H1 (cell line): ENCODE results near the gene RMP24.
"Not testable (repeated sequence)": the region's sequence is repeated elsewhere in the genome, so short reads cannot be mapped to it uniquely, and the experiment has no call there.

ENCODE experiments used
- CTCF ChIA-PET: fragments of 300-600 bp; sonication (Branson Sonifier 250); formaldehyde crosslinking; loops from one replicate; lab custom pipeline; 2021; ENCODE audit not compliant: partially characterized antibody; lab: Charles Lee
- POLR2A ChIA-PET: fragments of 300-600 bp; sonication (Branson Sonifier 250); formaldehyde crosslinking; loops from one replicate; lab custom pipeline; 2021; ENCODE audit warnings: inconsistent platforms; ENCODE audit not compliant: partially characterized antibody; lab: Charles Lee
- DNase-seq, 2 experiments: peaks; one replicate each; pipeline versions ENCODE4 v3.0.0 to v3.0.0-alpha.2; 2010 to 2022; ENCODE audit warnings: low spot score in 2 of 2, low read depth in 1 of 2, mixed read lengths in 1 of 2
- FAIRE-seq: peaks from 2 replicates; lab custom pipeline; 2011; peaks lifted over from hg19 to GRCh38; lab: Jason Lieb, UNC
- H2AFZ ChIP-seq: 2 replicates; pipeline ENCODE4 v1.8.1; 2012; ENCODE audit warnings: low read length, inconsistent platforms
- H2AK5ac ChIP-seq: 2 replicates; pipeline ENCODE4 v1.6.1; 2013; ENCODE audit warnings: low read depth, low read length
- H2BK120ac ChIP-seq: replicated peaks from 2 replicates; pipeline ENCODE3; 2013; ENCODE audit warnings: low read depth, low read length, inconsistent platforms
- H2BK12ac ChIP-seq: 2 replicates; pipeline ENCODE4 v1.6.1; 2013; ENCODE audit warnings: low read depth, low read length
- H2BK15ac ChIP-seq: 2 replicates; pipeline ENCODE4 v1.6.1; 2013; ENCODE audit warnings: low read length
- H2BK20ac ChIP-seq: 2 replicates; pipeline ENCODE4 v1.6.1; 2013; ENCODE audit warnings: low read length
- H2BK5ac ChIP-seq: 2 replicates; pipeline ENCODE4 v1.6.1; 2013; ENCODE audit warnings: low read depth, low read length
- H3K14ac ChIP-seq: 2 replicates; pipeline ENCODE4 v1.6.1; 2013; ENCODE audit warnings: inconsistent platforms; ENCODE audit not compliant: insufficient read length
- H3K18ac ChIP-seq: 2 replicates; pipeline ENCODE4 v1.6.1; 2013; ENCODE audit warnings: low read length; ENCODE audit errors: extremely low read depth
- H3K23ac ChIP-seq: 2 replicates; pipeline ENCODE4 v1.6.1; 2013; ENCODE audit warnings: inconsistent platforms; ENCODE audit not compliant: insufficient read length
- H3K23me2 ChIP-seq: 2 replicates; pipeline ENCODE4 v1.6.1; 2013; ENCODE audit warnings: low read depth, low read length
- H3K27ac ChIP-seq: 2 replicates; pipeline ENCODE4 v1.6.1; 2011; ENCODE audit warnings: low read depth, low read length, inconsistent platforms
- H3K27me3 ChIP-seq, 4 experiments: replicated peaks in 1 of 4; 1 replicate in 1 of 4; 2 replicates in 3 of 4; pipeline versions ENCODE4 v1.6.1 to v1.8.1; 2011 to 2013; ENCODE audit warnings: low read length in 3 of 4, mild to moderate bottlenecking in 3 of 4, inconsistent platforms in 2 of 4, mixed read lengths in 2 of 4, moderate library complexity in 1 of 4; ENCODE audit not compliant: control insufficient read depth in 3 of 4, insufficient read depth in 3 of 4; ENCODE audit errors: extremely low read depth in 1 of 4
- H3K36me3 ChIP-seq, 4 experiments: 2 replicates each; pipeline versions ENCODE4 v1.6.1 to v1.8.1; 2011 to 2013; ENCODE audit warnings: mild to moderate bottlenecking in 4 of 4, low read length in 3 of 4, moderate library complexity in 2 of 4, control low read depth in 1 of 4, inconsistent platforms in 1 of 4; ENCODE audit not compliant: insufficient read depth in 4 of 4, control insufficient read depth in 2 of 4
- H3K4ac ChIP-seq: replicated peaks from 2 replicates; pipeline ENCODE3; 2013; ENCODE audit warnings: low read length, low read depth, mixed read lengths, inconsistent platforms; ENCODE audit not compliant: insufficient read length
- H3K4me1 ChIP-seq, 4 experiments: replicated peaks in 1 of 4; 1 replicate in 1 of 4; 2 replicates in 3 of 4; pipeline versions ENCODE4 v1.6.1 to v1.8.1; 2011 to 2013; ENCODE audit warnings: low read length in 3 of 4, inconsistent platforms in 2 of 4, mixed read lengths in 1 of 4; ENCODE audit not compliant: insufficient read depth in 4 of 4, control insufficient read depth in 3 of 4
- H3K4me2 ChIP-seq, 2 experiments: 2 replicates each; pipeline versions ENCODE4 v1.6.1 to v1.8.1; 2011 to 2013; ENCODE audit warnings: low read depth in 2 of 2, low read length in 2 of 2, control low read depth in 1 of 2, inconsistent platforms in 1 of 2, mild to moderate bottlenecking in 1 of 2; ENCODE audit not compliant: insufficient read depth in 1 of 2
- H3K4me3 ChIP-seq, 4 experiments: fragments of 200-600, 300-600 bp in 1 of 4; sonication (generic), shearing (Covaris generic), sonication (Bioruptor Twin) in 1 of 4; 2 replicates each; pipeline versions ENCODE4 v1.5.1 to v1.8.1; 2011 to 2016; ENCODE audit warnings: low read length in 4 of 4, low read depth in 3 of 4, control low read depth in 2 of 4, inconsistent platforms in 2 of 4, mild to moderate bottlenecking in 2 of 4, mixed read lengths in 1 of 4, moderate library complexity in 1 of 4; ENCODE audit not compliant: insufficient read depth in 2 of 4; ENCODE audit errors: extremely low read depth in 1 of 4
- H3K56ac ChIP-seq: replicated peaks from 2 replicates; pipeline ENCODE3; 2013; ENCODE audit warnings: low read depth, mild to moderate bottlenecking, mixed read lengths, low read length, inconsistent platforms; ENCODE audit not compliant: insufficient read length
- H3K79me1 ChIP-seq: 2 replicates; pipeline ENCODE4 v1.6.1; 2013; ENCODE audit warnings: low read depth, low read length, control low read depth
- H3K79me2 ChIP-seq, 2 experiments: 2 replicates each; pipeline versions ENCODE4 v1.6.1 to v1.8.1; 2012 to 2013; ENCODE audit warnings: low read length in 2 of 2, mild to moderate bottlenecking in 2 of 2, inconsistent platforms in 1 of 2; ENCODE audit not compliant: insufficient read depth in 2 of 2, control insufficient read depth in 1 of 2
- H3K9ac ChIP-seq, 4 experiments: replicated peaks in 1 of 4; 1 replicate in 1 of 4; 2 replicates in 3 of 4; pipeline versions ENCODE4 v1.6.1 to v1.8.1; 2011 to 2013; ENCODE audit warnings: low read depth in 3 of 4, low read length in 3 of 4, control low read depth in 2 of 4, mild to moderate bottlenecking in 2 of 4, moderate library complexity in 2 of 4, inconsistent platforms in 1 of 4; ENCODE audit errors: extremely low read depth in 1 of 4
- H3K9me3 ChIP-seq, 2 experiments: 2 replicates each; pipeline versions ENCODE4 v1.6.1 to v1.8.1; 2012 to 2013; ENCODE audit warnings: mild to moderate bottlenecking in 2 of 2, moderate library complexity in 2 of 2, control low read depth in 1 of 2, inconsistent platforms in 1 of 2, low read depth in 1 of 2, low read length in 1 of 2, mixed read lengths in 1 of 2; ENCODE audit not compliant: insufficient read depth in 2 of 2
- H4K20me1 ChIP-seq, 2 experiments: replicated peaks in 1 of 2; 2 replicates each; pipeline versions ENCODE3 to v1.8.1; 2011 to 2013; ENCODE audit warnings: inconsistent platforms in 2 of 2, low read length in 2 of 2, mild to moderate bottlenecking in 1 of 2; ENCODE audit not compliant: insufficient read depth in 2 of 2, control insufficient read depth in 1 of 2
- H4K5ac ChIP-seq: 2 replicates; pipeline ENCODE4 v1.6.1; 2013; ENCODE audit warnings: low read length, low read depth, mixed read lengths, inconsistent platforms; ENCODE audit not compliant: insufficient read length
- H4K8ac ChIP-seq: 2 replicates; pipeline ENCODE4 v1.8.0; 2013; ENCODE audit warnings: mild to moderate bottlenecking, moderate library complexity, low read length, inconsistent platforms; ENCODE audit not compliant: insufficient read depth; ENCODE audit errors: extremely low read depth
- H4K91ac ChIP-seq: replicated peaks from 2 replicates; pipeline ENCODE3; 2013; ENCODE audit warnings: low read length, mixed read lengths, inconsistent platforms; ENCODE audit not compliant: insufficient read length
- WGBS, 2 experiments: shearing (Covaris generic) in 1 of 2; methylation state at CpG; one replicate each; pipeline versions ENCODE4 v1.1.6 to v1.1.7; 2013 to 2015; ENCODE audit warnings: low lambda C conversion rate in 2 of 2, mixed read lengths in 2 of 2, inconsistent platforms in 1 of 2, low coverage in 1 of 2, missing lambda C conversion rate in 1 of 2; ENCODE audit not compliant: insufficient replicate concordance in 2 of 2, insufficient coverage in 1 of 2, insufficient read length in 1 of 2; ENCODE audit errors: extremely low coverage in 1 of 2, missing lambda C conversion rate in 1 of 2; 5-methylcytosine and 5-hydroxymethylcytosine counted together

Gene RMP24

DNA sequence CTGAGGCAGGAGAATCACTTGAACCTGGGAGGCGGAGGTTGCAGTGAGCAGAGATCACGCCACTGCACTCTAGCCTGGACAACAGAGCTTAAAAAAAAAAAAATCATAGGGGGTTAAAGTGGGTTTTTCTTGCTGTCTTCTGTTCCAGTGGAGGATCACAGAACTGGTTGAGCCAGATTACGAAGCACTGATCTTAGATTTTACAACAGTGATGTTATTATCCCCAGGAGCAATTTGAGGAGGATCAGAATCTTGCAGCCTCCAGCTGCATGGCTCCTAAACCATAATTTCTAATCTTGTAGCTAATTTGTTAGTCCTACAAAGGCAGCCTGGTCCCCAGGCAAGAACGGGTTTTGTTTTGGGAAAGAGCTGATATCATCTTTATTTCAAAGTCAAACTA lies 4.6 kb upstream of the RMP24 start:
- H3K23ac ChIP-seq, H3K79me1 ChIP-seq, H2AFZ ChIP-seq, H3K4me1 ChIP-seq, H2BK120ac ChIP-seq, H3K4ac ChIP-seq, DNase-seq, H2BK20ac ChIP-seq, H3K27ac ChIP-seq, H4K91ac ChIP-seq, H3K4me2 ChIP-seq, H2BK15ac ChIP-seq, H3K9me3 ChIP-seq, H4K8ac ChIP-seq, H4K20me1 ChIP-seq, H3K56ac ChIP-seq, H3K27me3 ChIP-seq, H3K36me3 ChIP-seq, H3K14ac ChIP-seq, H3K23me2 ChIP-seq, H3K9ac ChIP-seq, H3K4me3 ChIP-seq, H2BK12ac ChIP-seq, H3K79me2 ChIP-seq, FAIRE-seq, H2BK5ac ChIP-seq, H2AK5ac ChIP-seq, H3K18ac ChIP-seq, H4K5ac ChIP-seq: not testable (repeated sequence)
- WGBS, 2 experiments: 94% methylated on average over 4 of the region's 4 CpGs; no CpG with 5 or more reads in 1 of the 2 experiments
- POLR2A ChIA-PET: interaction anchor here (0.9 kb wide), 1 partner anchor 18 kb away, joined by 3 read pairs; no protein-coding TSS in a partner anchor
- CTCF ChIA-PET: interaction anchor here (0.7 to 1.4 kb wide), 3 partner anchors 17 to 211 kb away, joined by 3 to 5 read pairs (median 3); no protein-coding TSS in a partner anchor
